Mononuclear cell (primary cell): ENCODE measurements around the gene TMC8. TPM values are rescaled to one million over a fixed set of nuclear protein-coding genes. Genes with fewer than 3 reads are reported as not detected.
A peak's percentile ranks its signal among the peaks of the same experiment; 100 is the strongest.
"Not testable (repeated sequence)": the region's sequence is repeated elsewhere in the genome, so short reads cannot be mapped to it uniquely, and the experiment has no call there.

ENCODE experiments used
- H3K27me3 ChIP-seq: 2 replicates; pipeline ENCODE4 v1.6.0; 2011; ENCODE audit warnings: low read length, control low read depth; ENCODE audit not compliant: insufficient read depth
- H3K4me1 ChIP-seq: 2 replicates; pipeline ENCODE4 v1.5.1; 2011; ENCODE audit warnings: mild to moderate bottlenecking, low read length, control low read depth; ENCODE audit not compliant: insufficient read depth
- H3K4me3 ChIP-seq: 2 replicates; pipeline ENCODE4 v1.5.1; 2011; ENCODE audit warnings: mild to moderate bottlenecking, low read length, moderate library complexity
- H3K9me3 ChIP-seq: 2 replicates; pipeline ENCODE4 v1.5.1; 2011; ENCODE audit warnings: low read depth, mild to moderate bottlenecking, control low read depth, low read length
- total RNA-seq: library from RNA; depleted of rRNA; stranded (reverse); fragments of >200 nt; gene quantifications from one replicate; pipeline ENCODE4 v1.2.3, GENCODE V29; 2012

TMC8 gene
- total RNA-seq: 138 TPM

DNA sequence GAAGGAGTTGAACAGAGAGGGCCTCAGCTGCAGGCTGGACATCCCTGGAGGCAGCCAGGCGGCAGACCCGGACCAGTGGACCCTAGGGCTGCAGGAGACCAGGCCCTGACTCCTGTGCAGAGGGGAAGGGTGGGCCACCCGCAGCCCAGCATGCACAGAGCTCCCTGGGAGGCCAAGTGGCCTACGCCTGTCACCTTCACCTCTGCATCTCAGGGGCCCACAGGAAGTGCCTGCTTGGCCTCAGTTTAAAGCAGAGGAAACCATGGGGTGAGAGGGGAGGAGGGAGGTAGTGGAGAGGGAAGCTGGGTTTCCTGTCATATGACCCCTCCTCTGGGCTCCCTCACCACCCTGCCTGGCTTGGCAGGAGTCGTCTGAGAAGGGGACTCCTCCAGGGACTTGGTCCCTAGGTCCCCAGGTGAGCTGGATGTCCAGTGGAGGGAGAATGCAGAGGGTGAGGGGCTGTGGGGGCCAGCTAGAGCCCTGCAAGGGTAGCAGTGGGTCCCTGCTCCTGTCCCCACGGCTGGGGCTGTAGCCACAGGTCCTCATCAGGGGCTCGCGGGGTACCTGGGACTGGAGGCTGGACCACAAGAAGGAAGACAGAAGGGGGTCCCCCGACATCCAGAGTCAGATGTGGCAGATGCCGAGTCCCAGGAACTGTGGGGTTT is at the start of gene TMC8:
TMC8 (plus strand) TSS at position 335 of the 665 bp plus-strand sequence. CDS start 818 bp downstream, outside the sequence.
- peak within 1 kb of the TSS; percentile 61 for H3K4me3 ChIP-seq
- H3K9me3 ChIP-seq: no peaks in the 10 kb centered on the region
- H3K27me3 ChIP-seq: no peaks in the 10 kb centered on the region
- H3K4me1 ChIP-seq: peaks cover 77% of the 10 kb centered on the region

DNA sequence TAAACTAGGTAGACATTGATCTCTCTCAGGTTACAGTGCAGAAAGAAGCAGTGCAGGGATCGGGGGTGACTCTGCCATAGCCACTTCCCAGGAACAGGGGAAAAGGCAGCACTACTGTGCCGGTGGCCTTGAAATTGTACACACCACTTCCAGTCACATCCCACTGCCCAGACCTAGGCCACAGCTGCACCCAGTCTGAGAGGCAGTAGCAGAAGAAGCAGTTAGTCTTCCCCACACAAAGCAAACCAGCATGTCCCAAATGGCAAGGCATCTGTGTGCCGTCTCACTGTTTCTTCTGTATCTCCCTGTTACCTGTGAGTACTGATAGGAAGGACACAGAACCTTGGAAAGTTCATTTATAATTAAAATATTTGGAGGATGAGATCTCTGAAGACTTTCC is 49.0 kb upstream of the TMC8 start:
- Histone ChIP-seq H3K9me3 (no peaks in the 10 kb centered on the region), H3K4me1 (no peaks in the 10 kb centered on the region), H3K4me3 (no peak overlapping the region), H3K27me3 (no peaks in the 10 kb centered on the region)

- not testable (repeated sequence) for H3K4me3 ChIP-seq
Observed at GRCh38 chr17:78082355-78082872, 48.2 kb upstream of the TMC8 start.

GRCh38 chr17:78082988-78083387 is 47.6 kb upstream of the TMC8 start:
- no peaks in the 10 kb centered on the region for H3K9me3 ChIP-seq
- no peaks in the 10 kb centered on the region for H3K27me3 ChIP-seq
- no peaks in the 10 kb centered on the region for H3K4me1 ChIP-seq
- no peak overlapping the region for H3K4me3 ChIP-seq

More at GRCh38 chr17:78082355-78082872, 48.2 kb upstream of the TMC8 start:
- not testable (repeated sequence) for H3K27me3 ChIP-seq, H3K9me3 ChIP-seq, H3K4me1 ChIP-seq

GRCh38 chr17:78086740-78087139 is 43.8 kb upstream of the TMC8 start:
- H3K4me3 ChIP-seq: no peak overlapping the region
- H3K27me3 ChIP-seq: no peaks in the 10 kb centered on the region

GRCh38 chr17:78088529-78088928 is 42.0 kb upstream of the TMC8 start:
- H3K4me3 ChIP-seq: no peak overlapping the region
- H3K4me1 ChIP-seq: peaks cover 10% of the 10 kb centered on the region
- no peaks in the 10 kb centered on the region for H3K27me3 ChIP-seq
- no peaks in the 10 kb centered on the region for H3K9me3 ChIP-seq

More at GRCh38 chr17:78086740-78087139, 43.8 kb upstream of the TMC8 start:
- Histone ChIP-seq H3K9me3 (no peaks in the 10 kb centered on the region), H3K4me1 (peaks cover 10% of the 10 kb centered on the region)

DNA sequence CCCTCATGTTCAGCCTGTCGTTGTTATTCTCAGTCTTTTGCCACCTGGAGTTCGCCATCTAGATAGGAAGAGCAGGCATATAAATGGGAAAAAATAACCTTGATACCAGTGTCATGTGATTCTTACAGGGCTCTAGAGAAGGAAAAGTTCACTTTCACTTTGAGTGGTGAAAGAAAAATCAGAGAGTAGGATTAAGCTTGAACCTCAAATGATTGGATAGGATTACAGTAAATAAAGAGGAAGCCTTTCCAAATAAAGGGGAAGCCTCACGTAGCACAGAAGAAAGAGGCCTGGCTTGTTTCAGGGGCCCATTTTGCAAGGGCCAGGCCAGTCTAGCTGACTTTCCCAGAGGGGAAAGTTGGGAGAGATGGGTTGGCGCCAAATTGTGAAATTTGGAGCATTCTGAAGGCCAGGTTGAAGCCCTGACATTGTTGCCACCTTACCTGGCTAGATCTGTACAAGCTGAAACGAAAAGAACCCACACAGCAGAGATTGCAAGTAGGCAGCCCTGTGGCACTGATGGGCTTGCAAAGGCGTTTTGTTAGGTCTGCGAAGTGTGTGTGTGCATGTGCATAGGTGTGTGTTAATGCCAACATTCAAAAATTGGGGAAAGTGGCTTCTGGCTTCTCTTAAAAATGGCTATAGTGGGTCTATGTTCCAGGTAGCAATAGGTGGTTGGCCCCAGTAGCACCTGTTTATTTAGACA is 40.8 kb upstream of the TMC8 start:
- Histone ChIP-seq H3K4me3 (no peak overlapping the region), H3K4me1 (peaks cover 10% of the 10 kb centered on the region), H3K9me3 (no peaks in the 10 kb centered on the region), H3K27me3 (no peaks in the 10 kb centered on the region)

- peaks cover 10% of the 10 kb centered on the region for H3K4me1 ChIP-seq
- no peak overlapping the region for H3K4me3 ChIP-seq
- no peaks in the 10 kb centered on the region for H3K9me3 ChIP-seq
- H3K27me3 ChIP-seq: no peaks in the 10 kb centered on the region
Observed at GRCh38 chr17:78092794-78093324, 37.7 kb upstream of the TMC8 start.

DNA sequence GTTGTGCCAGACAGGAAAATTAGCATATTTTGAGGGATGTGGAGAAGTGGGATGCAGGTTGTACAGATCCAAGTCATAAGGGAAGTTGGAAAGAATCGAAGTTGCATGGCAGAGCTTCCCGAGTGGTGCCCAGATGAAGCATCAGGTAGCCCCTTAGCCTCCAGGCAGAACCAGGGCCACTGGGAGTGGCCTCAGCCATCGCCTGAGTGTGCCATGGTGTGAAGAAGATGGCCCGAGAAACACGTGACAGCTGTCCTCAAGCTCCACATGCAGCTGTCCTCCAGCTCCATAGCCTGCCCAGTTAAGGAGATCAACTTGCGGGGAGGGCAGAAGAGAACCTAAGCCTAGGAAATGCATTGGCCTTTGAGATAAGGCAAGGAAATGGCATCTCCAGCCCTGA is 35.5 kb upstream of the TMC8 start:
- Histone ChIP-seq H3K4me1 (peaks cover 2% of the 10 kb centered on the region), H3K4me3 (no peak overlapping the region), H3K9me3 (no peaks in the 10 kb centered on the region), H3K27me3 (no peaks in the 10 kb centered on the region)

GRCh38 chr17:78096093-78096492 is 34.5 kb upstream of the TMC8 start:
- Histone ChIP-seq H3K27me3 (no peaks in the 10 kb centered on the region), H3K9me3 (no peaks in the 10 kb centered on the region), H3K4me3 (no peak overlapping the region), H3K4me1 (no peaks in the 10 kb centered on the region)

DNA sequence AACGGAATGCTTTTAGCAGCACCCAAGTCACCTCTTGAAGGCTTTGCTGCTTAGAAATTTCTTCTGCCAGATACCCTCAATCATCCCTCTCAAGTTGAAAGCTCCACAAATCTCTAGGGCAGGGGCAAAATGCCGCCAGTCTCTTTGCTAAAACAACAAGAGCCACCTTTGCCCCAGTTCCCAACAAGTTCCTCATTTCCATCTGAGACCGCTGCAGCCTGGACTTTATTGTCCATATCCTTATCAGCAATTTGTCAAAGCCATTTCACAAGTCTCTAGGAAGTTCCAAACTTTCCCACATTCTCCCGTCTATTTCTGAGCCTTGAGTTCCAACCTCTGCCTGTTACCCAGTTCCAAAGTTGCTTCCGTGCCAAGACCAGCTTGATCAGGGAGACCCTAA is 29.5 kb upstream of the TMC8 start:
- H3K9me3 ChIP-seq: no peaks in the 10 kb centered on the region
- H3K4me1 ChIP-seq: no peaks in the 10 kb centered on the region
- H3K27me3 ChIP-seq: no peaks in the 10 kb centered on the region
- no peak overlapping the region for H3K4me3 ChIP-seq

DNA sequence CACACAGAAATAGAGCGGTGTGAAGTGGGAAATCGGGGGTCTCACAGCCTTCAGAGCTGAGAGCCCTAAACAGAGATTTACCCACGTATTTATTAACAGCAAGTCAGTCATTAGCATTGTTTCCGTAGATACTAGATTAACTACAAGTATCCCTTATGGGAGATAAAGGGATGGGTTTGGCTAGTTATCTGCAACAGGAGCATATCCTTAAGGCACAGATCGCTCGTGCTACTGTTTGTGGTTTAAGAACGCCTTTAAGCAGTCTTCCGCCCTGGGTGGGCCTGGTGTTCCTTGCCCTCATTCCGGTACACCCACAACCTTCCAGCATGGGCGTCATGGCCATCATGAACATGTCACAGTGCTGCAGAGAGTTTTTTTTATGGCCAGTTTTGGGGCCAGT is 29.0 kb upstream of the TMC8 start:
- H3K9me3 ChIP-seq: no peaks in the 10 kb centered on the region
- no peaks in the 10 kb centered on the region for H3K27me3 ChIP-seq
- H3K4me3 ChIP-seq: no peak overlapping the region
- no peaks in the 10 kb centered on the region for H3K4me1 ChIP-seq

GRCh38 chr17:78103311-78103710 is 27.3 kb upstream of the TMC8 start:
- H3K9me3 ChIP-seq: no peaks in the 10 kb centered on the region
- H3K4me3 ChIP-seq: no peak overlapping the region
- H3K27me3 ChIP-seq: no peaks in the 10 kb centered on the region
- no peaks in the 10 kb centered on the region for H3K4me1 ChIP-seq

GRCh38 chr17:78104540-78104941 is 26.0 kb upstream of the TMC8 start:
- Histone ChIP-seq H3K4me1 (no peaks in the 10 kb centered on the region), H3K9me3 (no peaks in the 10 kb centered on the region), H3K4me3 (no peak overlapping the region), H3K27me3 (no peaks in the 10 kb centered on the region)

DNA sequence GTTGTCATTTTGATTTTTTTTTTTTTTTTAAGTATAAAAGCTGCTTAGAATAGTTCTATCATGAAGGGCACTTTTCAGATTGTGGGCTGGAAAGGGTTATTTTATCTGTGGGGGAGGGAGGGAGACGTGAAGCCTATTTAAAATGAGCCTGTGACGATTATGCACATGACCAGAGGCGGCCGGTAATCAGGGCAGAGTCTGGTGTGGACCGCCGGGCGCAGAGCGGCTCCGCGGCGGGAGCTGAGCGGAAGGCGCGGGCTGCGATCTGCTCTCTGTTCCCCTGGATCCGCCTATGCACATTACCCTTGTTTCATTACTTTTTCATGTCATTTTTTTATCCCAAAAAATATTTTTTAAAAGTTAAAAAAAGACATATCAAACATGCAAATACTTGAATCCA is 25.5 kb upstream of the TMC8 start:
- Histone ChIP-seq H3K4me1 (no peaks in the 10 kb centered on the region), H3K27me3 (no peaks in the 10 kb centered on the region), H3K4me3 (no peak overlapping the region)

More for the DNA sequence above, 25.5 kb upstream of the TMC8 start:
- no peaks in the 10 kb centered on the region for H3K9me3 ChIP-seq
